Measurements from ENCODE around the gene EGFR.

DNA sequence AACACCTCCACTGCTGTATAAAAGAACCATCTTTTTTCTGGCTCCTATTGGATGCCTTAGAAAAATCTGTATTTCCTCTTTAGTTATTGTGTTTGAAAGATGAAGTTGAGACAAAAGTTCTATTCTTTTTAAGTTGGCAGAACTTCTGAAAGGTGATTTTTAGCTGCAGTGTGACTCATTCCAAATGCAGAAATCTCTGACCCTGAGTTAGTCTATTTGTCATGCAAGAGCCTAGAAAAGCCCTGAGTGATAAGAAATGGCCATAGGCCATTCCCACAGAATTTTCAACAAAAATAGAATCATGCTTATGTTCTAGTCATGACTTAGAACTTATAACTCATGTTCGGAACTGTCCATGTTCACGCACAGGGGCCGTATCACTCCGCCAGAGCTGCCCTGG lies 89.1 kb downstream of the EGFR start:
- no peak for TF ChIP-seq POLR2A (IDR thresholded peaks at IDR 0.05)
- TF ChIP-seq, protein P1, sequence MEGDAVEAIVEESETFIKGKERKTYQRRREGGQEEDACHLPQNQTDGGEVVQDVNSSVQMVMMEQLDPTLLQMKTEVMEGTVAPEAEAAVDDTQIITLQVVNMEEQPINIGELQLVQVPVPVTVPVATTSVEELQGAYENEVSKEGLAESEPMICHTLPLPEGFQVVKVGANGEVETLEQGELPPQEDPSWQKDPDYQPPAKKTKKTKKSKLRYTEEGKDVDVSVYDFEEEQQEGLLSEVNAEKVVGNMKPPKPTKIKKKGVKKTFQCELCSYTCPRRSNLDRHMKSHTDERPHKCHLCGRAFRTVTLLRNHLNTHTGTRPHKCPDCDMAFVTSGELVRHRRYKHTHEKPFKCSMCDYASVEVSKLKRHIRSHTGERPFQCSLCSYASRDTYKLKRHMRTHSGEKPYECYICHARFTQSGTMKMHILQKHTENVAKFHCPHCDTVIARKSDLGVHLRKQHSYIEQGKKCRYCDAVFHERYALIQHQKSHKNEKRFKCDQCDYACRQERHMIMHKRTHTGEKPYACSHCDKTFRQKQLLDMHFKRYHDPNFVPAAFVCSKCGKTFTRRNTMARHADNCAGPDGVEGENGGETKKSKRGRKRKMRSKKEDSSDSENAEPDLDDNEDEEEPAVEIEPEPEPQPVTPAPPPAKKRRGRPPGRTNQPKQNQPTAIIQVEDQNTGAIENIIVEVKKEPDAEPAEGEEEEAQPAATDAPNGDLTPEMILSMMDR (IDR thresholded peaks at IDR 0.05): no peak

Measured in heart left ventricle (tissue), 13 donors.